ENCODE data around the gene BICC1. TPM values are rescaled to one million over a fixed set of nuclear protein-coding genes. Genes with fewer than 3 reads are reported as not detected.

BICC1 gene
- total and polyA plus RNA-seq, 2 donors (not counting 1 experiment from before 2014, with no cell fraction given): not detected

DNA sequence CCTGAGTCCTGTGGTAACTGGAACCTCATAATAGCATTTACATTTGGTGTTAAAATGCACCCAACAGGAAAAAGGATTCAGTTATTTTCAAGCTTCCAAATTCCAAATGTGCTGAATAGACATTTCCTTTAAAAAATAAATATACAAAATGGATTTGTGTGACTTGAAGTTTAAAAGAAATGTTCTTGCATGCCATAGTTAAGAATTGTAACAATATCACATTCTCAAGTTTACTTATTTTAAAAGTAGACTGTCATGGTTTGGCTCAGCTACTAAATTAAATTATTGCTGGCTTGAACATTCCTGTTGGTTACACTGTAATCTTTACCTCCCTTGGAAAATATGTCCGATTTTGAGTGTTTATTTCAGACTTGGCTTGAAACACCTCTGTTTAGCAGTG is 31.5 kb downstream of the BICC1 start:
- no CpG with 5 or more reads among the region's 1 CpG for WGBS (ENCODE audit: insufficient coverage)
- Mint-ChIP-seq H3K4me1 (no peaks in the 10 kb centered on the region), H3K4me3 (no peak overlapping the region), H3K9me3 (ENCODE audit: insufficient read depth) (no peaks in the 10 kb centered on the region), H3K27me3 (no peaks in the 10 kb centered on the region), H3K27ac (no peak overlapping the region)
- H3K79me2 ChIP-seq (ENCODE audit: control insufficient read depth, insufficient read depth, low read length): no peaks in the 10 kb centered on the region
- H3K27me3 ChIP-seq (replicated peaks in 1 of 4; ENCODE audit: control extremely low read depth in 1 of 4, control insufficient read depth in 3 of 4, insufficient read depth in 4 of 4, low read length in 3 of 4): no peaks in the 10 kb centered on the region
- peaks cover 0 to 1% (median 0%) of the 10 kb centered on the region in 3 donors for H3K9me3 ChIP-seq (ENCODE audit: control extremely low read depth in 1 of 3, control insufficient read depth in 2 of 3, insufficient read depth in 1 of 3, low read length in 2 of 3)
- DNase-seq: no peak
- H3K9ac ChIP-seq (ENCODE audit: low read length): no peak overlapping the region
- H3K4me1 ChIP-seq (ENCODE audit: control insufficient read depth in 2 of 2, insufficient read depth in 2 of 2, low read length in 2 of 2): no peaks in the 10 kb centered on the region
- H3K4me3 ChIP-seq (ENCODE audit: control extremely low read depth in 1 of 5, extremely low read depth in 1 of 5, insufficient read depth in 1 of 5, low read depth in 2 of 5, low read length in 4 of 5): no peak overlapping the region
- intact Hi-C loops (cut with micrococcal nuclease): no loop called here
- TF ChIP-seq EZH2 (IDR thresholded peaks at IDR 0.05; ENCODE audit: borderline replicate concordance, insufficient read depth, low read depth, low read length, poor library complexity, severe bottlenecking): no peak
- TF ChIP-seq, protein P1, sequence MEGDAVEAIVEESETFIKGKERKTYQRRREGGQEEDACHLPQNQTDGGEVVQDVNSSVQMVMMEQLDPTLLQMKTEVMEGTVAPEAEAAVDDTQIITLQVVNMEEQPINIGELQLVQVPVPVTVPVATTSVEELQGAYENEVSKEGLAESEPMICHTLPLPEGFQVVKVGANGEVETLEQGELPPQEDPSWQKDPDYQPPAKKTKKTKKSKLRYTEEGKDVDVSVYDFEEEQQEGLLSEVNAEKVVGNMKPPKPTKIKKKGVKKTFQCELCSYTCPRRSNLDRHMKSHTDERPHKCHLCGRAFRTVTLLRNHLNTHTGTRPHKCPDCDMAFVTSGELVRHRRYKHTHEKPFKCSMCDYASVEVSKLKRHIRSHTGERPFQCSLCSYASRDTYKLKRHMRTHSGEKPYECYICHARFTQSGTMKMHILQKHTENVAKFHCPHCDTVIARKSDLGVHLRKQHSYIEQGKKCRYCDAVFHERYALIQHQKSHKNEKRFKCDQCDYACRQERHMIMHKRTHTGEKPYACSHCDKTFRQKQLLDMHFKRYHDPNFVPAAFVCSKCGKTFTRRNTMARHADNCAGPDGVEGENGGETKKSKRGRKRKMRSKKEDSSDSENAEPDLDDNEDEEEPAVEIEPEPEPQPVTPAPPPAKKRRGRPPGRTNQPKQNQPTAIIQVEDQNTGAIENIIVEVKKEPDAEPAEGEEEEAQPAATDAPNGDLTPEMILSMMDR (IDR thresholded peaks at IDR 0.05): no peak
- H3K27ac ChIP-seq (ENCODE audit: low read length in 2 of 2): no peak overlapping the region
- ATAC-seq (ENCODE audit: low read depth): no peak
- H3K36me3 ChIP-seq (replicated peaks in 1 of 2; ENCODE audit: control extremely low read depth in 1 of 2, control insufficient read depth in 1 of 2, extremely low read depth in 1 of 2, insufficient read depth in 2 of 2, low read length in 1 of 2): no peaks in the 10 kb centered on the region
- CTCF ChIA-PET: no interaction called here
- no peak overlapping the region for H3K4me2 ChIP-seq (replicated peaks; ENCODE audit: low read depth, low read length, poor library complexity, severe bottlenecking)
- POLR2A ChIA-PET: no interaction called here
- H2AFZ ChIP-seq (ENCODE audit: insufficient read depth, low read depth, low read length, poor library complexity, severe bottlenecking): no peak overlapping the region
- H4K20me1 ChIP-seq (ENCODE audit: control insufficient read depth, insufficient read depth, low read length, poor library complexity, severe bottlenecking): no peaks in the 10 kb centered on the region

DNA sequence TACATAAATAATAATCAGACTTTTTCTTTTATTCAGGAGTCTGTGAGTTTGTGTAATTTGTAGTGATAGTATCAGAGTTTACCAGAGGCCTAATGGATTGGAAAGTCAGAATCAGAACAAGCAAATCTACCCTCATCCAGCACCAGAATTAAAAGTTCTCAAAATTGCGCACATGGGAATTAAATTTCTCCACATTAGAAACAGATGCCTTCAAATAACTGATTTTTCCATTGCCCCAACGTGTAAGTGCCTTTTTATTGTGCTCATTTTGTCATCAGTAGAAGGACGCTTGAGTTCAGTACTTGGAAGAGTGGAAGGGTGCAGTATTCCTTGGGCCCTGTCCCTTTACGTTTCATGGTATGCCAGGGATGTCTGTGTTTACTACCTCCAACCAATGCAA is 32.8 kb downstream of the BICC1 start:
- Histone ChIP-seq H3K4me1 (ENCODE audit: control insufficient read depth in 2 of 2, insufficient read depth in 2 of 2, low read length in 2 of 2) (no peaks in the 10 kb centered on the region), H2AFZ (ENCODE audit: insufficient read depth, low read depth, low read length, poor library complexity, severe bottlenecking) (no peak overlapping the region), H3K79me2 (ENCODE audit: control insufficient read depth, insufficient read depth, low read length) (no peaks in the 10 kb centered on the region), H3K4me2 (replicated peaks; ENCODE audit: low read depth, low read length, poor library complexity, severe bottlenecking) (no peak overlapping the region), H3K27ac (ENCODE audit: low read length in 2 of 2) (no peak overlapping the region), H3K4me3 (ENCODE audit: control extremely low read depth in 1 of 5, extremely low read depth in 1 of 5, insufficient read depth in 1 of 5, low read depth in 2 of 5, low read length in 4 of 5) (no peak overlapping the region), H3K27me3 (replicated peaks in 1 of 4; ENCODE audit: control extremely low read depth in 1 of 4, control insufficient read depth in 3 of 4, insufficient read depth in 4 of 4, low read length in 3 of 4) (no peaks in the 10 kb centered on the region), H3K36me3 (replicated peaks in 1 of 2; ENCODE audit: control extremely low read depth in 1 of 2, control insufficient read depth in 1 of 2, extremely low read depth in 1 of 2, insufficient read depth in 2 of 2, low read length in 1 of 2) (no peaks in the 10 kb centered on the region), H3K9ac (ENCODE audit: low read length) (no peak overlapping the region), H3K9me3 (ENCODE audit: control extremely low read depth in 1 of 3, control insufficient read depth in 2 of 3, insufficient read depth in 1 of 3, low read length in 2 of 3) (peaks cover 0 to 1% (median 0%) of the 10 kb centered on the region in 3 donors), H4K20me1 (ENCODE audit: control insufficient read depth, insufficient read depth, low read length, poor library complexity, severe bottlenecking) (no peaks in the 10 kb centered on the region)
- POLR2A ChIA-PET: no interaction called here
- Mint-ChIP-seq H3K4me3 (no peak overlapping the region), H3K27ac (no peak overlapping the region), H3K4me1 (no peaks in the 10 kb centered on the region), H3K27me3 (no peaks in the 10 kb centered on the region), H3K9me3 (ENCODE audit: insufficient read depth) (no peaks in the 10 kb centered on the region)
- no peak for TF ChIP-seq EZH2 (IDR thresholded peaks at IDR 0.05; ENCODE audit: borderline replicate concordance, insufficient read depth, low read depth, low read length, poor library complexity, severe bottlenecking)
- TF ChIP-seq, protein P1 (IDR thresholded peaks at IDR 0.05): no peak
- intact Hi-C loops (cut with micrococcal nuclease): no loop called here
- WGBS (ENCODE audit: insufficient coverage): no CpG with 5 or more reads among the region's 4 CpGs
- DNase-seq (no peak), ATAC-seq (ENCODE audit: low read depth) (no peak)
- CTCF ChIA-PET: no interaction called here

Data from B cell (primary cell).